ENCODE results near the gene EMC6. TPM values are rescaled to one million over a fixed set of nuclear protein-coding genes. Genes with fewer than 3 reads are reported as not detected.

EMC6 gene
- total RNA-seq, 1 experiment from 2014 or later: 72.2 TPM

DNA sequence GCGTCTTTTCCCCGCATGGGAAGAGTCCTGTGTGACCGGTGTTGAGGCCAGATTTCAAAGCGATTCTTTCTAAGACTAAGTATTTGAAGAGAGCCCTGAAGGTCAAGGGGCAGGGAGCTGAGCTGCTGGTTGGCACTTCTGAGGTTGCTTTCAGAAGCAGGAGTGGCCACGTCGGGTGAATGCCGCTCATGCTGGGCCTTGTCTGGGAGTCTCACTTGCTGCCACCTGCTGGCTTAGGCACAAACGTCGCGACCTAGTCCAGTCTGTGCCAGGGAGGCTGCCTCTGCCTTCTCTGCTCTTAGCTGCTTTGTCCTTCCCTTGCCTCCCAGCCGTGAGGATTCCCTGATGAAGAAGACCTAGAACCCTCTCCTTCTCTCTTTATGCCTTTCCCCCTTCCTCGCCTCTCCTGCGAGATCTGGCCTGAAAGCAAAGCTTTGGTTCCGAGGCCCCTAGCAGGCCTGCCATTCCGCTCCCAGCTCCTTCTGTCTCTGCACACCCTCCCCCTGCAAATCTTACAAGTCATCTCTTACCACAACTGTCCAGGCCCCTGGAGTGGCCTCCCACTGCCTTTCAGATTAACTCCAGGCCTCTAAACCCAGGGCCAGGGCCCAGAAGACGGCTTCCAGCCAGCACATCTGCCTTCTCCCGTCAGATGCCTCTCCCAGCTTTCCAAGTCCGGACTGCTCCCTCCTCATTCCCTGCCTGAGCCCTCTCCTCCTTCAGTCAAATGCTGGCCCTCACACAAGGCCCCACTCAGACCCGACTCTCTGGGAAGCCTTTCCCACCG lies 20.6 kb upstream of the EMC6 start:
- TF ChIP-seq, protein P1, sequence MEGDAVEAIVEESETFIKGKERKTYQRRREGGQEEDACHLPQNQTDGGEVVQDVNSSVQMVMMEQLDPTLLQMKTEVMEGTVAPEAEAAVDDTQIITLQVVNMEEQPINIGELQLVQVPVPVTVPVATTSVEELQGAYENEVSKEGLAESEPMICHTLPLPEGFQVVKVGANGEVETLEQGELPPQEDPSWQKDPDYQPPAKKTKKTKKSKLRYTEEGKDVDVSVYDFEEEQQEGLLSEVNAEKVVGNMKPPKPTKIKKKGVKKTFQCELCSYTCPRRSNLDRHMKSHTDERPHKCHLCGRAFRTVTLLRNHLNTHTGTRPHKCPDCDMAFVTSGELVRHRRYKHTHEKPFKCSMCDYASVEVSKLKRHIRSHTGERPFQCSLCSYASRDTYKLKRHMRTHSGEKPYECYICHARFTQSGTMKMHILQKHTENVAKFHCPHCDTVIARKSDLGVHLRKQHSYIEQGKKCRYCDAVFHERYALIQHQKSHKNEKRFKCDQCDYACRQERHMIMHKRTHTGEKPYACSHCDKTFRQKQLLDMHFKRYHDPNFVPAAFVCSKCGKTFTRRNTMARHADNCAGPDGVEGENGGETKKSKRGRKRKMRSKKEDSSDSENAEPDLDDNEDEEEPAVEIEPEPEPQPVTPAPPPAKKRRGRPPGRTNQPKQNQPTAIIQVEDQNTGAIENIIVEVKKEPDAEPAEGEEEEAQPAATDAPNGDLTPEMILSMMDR (conservative IDR thresholded peaks at IDR 0.05): peak; percentile 63
- no peak overlapping the region for H2AFZ ChIP-seq (ENCODE audit: low read length)
- no peaks in the 10 kb centered on the region for H3K9me3 Mint-ChIP-seq
- H2BK12ac ChIP-seq (ENCODE audit: insufficient read length, low read depth, low read length): no peak overlapping the region
- H4K91ac ChIP-seq (ENCODE audit: insufficient read length, low read depth, low read length): no peak overlapping the region
- H2BK120ac ChIP-seq (ENCODE audit: low read depth, low read length, poor library complexity, severe bottlenecking): no peak overlapping the region
- no peaks in the 10 kb centered on the region for H3K4me1 ChIP-seq (ENCODE audit: insufficient read depth, low read length)
- H2BK5ac ChIP-seq (ENCODE audit: insufficient read length, low read length): no peak overlapping the region
- H3K79me2 ChIP-seq (ENCODE audit: insufficient read depth, low read length): no peaks in the 10 kb centered on the region
- H4K5ac ChIP-seq (ENCODE audit: insufficient read length, low read depth, low read length): no peak overlapping the region
- no CpG with 5 or more reads among the region's 20 CpGs for WGBS (ENCODE audit: extremely low coverage, insufficient read length, low lambda C conversion rate)
- DNase-seq: peak; percentile 85
- peaks cover 0 to 18% (median 7%) of the 10 kb centered on the region in 3 experiments; a peak in 4 of 7 replicates for H3K36me3 Mint-ChIP-seq (ENCODE audit: insufficient read depth in 1 of 3, low read depth in 3 of 3)
- H4K8ac ChIP-seq (replicated peaks; ENCODE audit: insufficient read length, low read depth, low read length): no peak overlapping the region
- H4K20me1 ChIP-seq (ENCODE audit: control insufficient read depth, insufficient read depth, insufficient read length): no peaks in the 10 kb centered on the region
- no peak overlapping the region for H3K9ac ChIP-seq (ENCODE audit: extremely low read depth, insufficient read length, low read length)
- H2AK5ac ChIP-seq (ENCODE audit: insufficient read length, low read length): no peak overlapping the region
- no peak overlapping the region for H3K14ac ChIP-seq (ENCODE audit: insufficient read depth, low read length)
- no peak overlapping the region for H2BK15ac ChIP-seq (ENCODE audit: low read depth, low read length)
- no peak overlapping the region for H3K4ac ChIP-seq (ENCODE audit: low read depth, low read length)
- H3K27me3 Mint-ChIP-seq (ENCODE audit: low read depth): 0 out of 2 replicates have a peak, but pooled peaks cover 1% of the 10 kb centered on the region
- H3T11ph ChIP-seq (ENCODE audit: low read length): no peak overlapping the region
- peak overlapping the region in 2 of 3 experiments; percentile 74 to 95; a peak in 5 of 7 replicates for H3K27ac Mint-ChIP-seq
- H3K4me2 ChIP-seq (ENCODE audit: insufficient read depth, insufficient read length, low read length): no peak overlapping the region
- H3K23me2 ChIP-seq (ENCODE audit: insufficient read length, low read depth, low read length, poor library complexity, severe bottlenecking): no peaks in the 10 kb centered on the region
- H3K56ac ChIP-seq (ENCODE audit: insufficient read length, low read depth, low read length): no peak overlapping the region
- no peaks in the 10 kb centered on the region for H3K27me3 ChIP-seq (ENCODE audit: insufficient read depth, low read length)
- no peaks in the 10 kb centered on the region for H3K9me3 ChIP-seq (ENCODE audit: control insufficient read depth, low read depth, low read length)
- no peaks in the 10 kb centered on the region for H3K79me1 ChIP-seq (ENCODE audit: insufficient read depth, low read depth, low read length, poor library complexity, severe bottlenecking)
- H3K23ac ChIP-seq (ENCODE audit: insufficient read length, low read depth, low read length): no peak overlapping the region
- H3K18ac ChIP-seq (ENCODE audit: insufficient read length, low read depth, low read length): no peak overlapping the region
- peaks cover 3% of the 10 kb centered on the region in 2 experiments; a peak in 2 of 4 replicates for H3K4me1 Mint-ChIP-seq
- H3K4me3 Mint-ChIP-seq: no peak overlapping the region
- no peak overlapping the region for H3K27ac ChIP-seq (ENCODE audit: insufficient read length, low read depth, low read length)
- H2BK20ac ChIP-seq (ENCODE audit: low read depth, low read length, poor library complexity, severe bottlenecking): no peak overlapping the region
